Fibroblast of skin of scalp (primary cell): Measurements from ENCODE around the gene LPCAT3.

Source experiments
- DNase-seq: peaks from one replicate; pipeline ENCODE4 v3.0.0-alpha.2; 2013

Gene LPCAT3

DNA sequence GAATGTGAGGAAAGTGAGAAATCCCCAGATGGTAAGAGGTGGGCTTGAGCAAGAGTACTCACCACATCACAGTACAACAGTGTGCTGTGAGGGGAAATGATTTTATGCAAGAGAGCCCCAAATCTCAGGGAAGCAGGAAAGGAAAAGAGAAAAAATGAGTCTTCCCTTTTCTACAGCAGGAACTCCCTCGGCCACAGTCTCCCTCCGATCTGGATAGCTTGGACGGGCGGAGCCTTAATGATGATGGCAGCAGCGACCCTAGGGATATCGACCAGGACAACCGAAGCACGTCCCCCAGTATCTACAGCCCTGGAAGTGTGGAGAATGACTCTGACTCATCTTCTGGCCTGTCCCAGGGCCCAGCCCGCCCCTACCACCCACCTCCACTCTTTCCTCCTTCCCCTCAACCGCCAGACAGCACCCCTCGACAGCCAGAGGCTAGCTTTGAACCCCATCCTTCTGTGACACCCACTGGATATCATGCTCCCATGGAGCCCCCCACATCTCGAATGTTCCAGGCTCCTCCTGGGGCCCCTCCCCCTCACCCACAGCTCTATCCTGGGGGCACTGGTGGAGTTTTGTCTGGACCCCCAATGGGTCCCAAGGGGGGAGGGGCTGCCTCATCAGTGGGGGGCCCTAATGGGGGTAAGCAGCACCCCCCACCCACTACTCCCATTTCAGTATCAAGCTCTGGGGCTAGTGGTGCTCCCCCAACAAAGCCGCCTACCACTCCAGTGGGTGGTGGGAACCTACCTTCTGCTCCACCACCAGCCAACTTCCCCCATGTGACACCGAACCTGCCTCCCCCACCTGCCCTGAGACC is 82.7 kb downstream of the LPCAT3 start:
- no peak for DNase-seq

DNA sequence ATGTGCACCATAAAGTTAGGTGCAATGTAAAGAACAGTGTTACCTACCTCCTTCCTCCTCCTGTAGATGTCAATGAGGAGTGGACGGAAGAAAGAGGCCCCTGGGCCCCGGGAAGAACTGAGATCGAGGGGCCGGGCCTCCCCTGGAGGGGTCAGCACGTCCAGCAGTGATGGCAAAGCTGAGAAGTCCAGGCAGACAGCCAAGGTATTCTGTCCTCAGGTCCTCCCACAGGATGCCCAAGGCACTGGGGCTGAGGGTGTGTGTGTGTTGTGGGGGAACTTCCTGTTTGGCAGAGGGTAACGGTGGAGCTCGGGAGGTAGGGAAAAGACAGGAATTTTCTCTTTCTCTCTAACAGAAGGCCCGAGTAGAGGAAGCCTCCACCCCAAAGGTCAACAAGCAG is 84.2 kb downstream of the LPCAT3 start:
- DNase-seq = no peak

DNA sequence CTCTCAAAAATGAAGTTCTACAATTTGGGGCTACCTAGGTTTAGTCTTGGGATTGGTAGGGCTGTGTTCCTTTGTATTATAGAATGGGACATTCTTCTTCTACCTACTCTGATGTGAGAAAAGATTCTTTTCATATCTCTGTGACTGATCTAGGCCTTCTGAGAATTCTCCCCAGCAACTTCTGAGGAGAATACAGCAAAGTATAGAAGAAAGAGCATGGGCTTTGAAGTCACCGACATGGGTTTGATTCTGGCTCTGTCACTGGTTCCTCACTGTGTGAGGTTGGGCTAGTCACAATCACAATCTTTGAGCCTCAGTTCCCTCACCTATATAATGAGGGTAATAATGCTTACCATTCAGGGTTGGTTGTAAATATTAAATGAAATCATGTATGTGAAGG is 85.5 kb downstream of the LPCAT3 start:
- no peak for DNase-seq

GRCh38 chr12:6929466-6930452 is 88.5 kb downstream of the LPCAT3 start:
- no peak for DNase-seq

DNA sequence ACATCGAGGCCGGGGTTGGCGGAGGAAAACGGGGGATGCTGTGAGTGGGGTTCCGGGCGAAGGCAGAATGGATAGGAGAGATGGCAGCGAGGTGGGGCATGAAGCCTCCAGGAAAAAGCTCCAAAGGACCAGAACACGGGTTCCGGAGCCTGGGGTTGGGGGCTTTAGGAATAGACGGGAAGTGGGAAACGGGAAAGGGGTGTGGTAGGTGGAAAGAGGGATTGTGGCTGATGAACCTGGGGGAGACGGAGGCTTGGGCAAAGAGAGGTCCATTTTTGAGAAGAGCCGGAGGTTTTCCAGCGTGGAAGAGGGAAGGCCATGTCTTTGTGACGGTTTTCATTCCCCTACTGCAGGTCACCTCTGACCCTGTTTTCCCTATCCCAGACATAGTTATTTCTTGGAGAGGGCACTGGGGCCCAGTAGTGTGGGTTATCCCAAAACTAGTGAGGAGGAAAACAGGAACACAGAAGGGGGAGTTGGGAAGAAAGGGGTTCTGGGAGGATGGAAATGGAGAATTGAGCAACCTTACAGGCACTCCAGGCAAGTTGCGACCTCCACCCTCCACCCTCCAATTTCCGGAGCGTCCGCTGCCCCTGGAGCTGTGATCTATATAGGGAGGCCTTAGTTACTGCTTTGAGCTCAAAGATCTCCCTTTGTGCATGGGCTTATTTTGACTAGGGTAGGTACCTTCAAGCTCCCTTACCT is 89.4 kb downstream of the LPCAT3 start:
- DNase-seq = no peak

GRCh38 chr12:6928022-6928702 is 90.1 kb downstream of the LPCAT3 start:
- DNase-seq = no peak

DNA sequence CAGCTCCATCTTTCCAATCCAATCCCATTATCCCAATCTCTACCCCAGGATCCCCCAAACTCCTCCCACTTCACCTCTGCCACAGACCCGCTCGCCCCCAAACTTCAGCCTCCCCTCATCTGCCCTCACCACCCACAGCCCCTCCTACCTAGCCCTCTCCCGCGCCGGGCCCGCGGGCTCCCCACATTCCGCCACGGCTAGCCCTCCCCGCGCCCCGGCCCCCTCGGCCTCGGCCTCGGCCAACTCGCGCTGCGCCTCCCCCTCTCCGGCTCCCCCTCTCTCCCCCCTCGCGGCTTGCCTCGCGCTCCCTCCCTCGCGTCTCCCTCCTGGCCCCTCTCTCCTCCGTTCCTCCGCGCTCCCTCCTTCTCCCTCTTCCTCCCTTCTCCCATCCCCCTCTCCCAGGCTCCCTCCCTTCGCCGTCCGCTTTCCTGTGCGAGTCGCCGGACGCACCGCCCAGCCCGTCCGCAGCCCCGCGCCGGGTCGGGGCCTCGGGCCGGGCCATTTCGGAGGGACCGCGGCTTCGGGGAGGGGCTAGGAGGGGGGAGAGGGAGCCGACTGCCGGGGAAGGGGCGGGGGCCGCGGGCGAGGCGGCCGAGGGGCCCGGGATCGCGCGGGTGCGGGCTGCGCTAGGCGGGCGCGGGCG is 90.8 kb downstream of the LPCAT3 start, which contains the start of gene ATN1:
TSS of gene ATN1 (plus strand) at position 581 of the 643 bp plus-strand sequence. CDS start 6,043 bp downstream, outside the sequence.
- DNase-seq = peak; percentile 85
